ENCODE measurements around the gene CCDC50.
A peak's percentile ranks its signal among the peaks of the same experiment; 100 is the strongest.

CCDC50 gene

DNA sequence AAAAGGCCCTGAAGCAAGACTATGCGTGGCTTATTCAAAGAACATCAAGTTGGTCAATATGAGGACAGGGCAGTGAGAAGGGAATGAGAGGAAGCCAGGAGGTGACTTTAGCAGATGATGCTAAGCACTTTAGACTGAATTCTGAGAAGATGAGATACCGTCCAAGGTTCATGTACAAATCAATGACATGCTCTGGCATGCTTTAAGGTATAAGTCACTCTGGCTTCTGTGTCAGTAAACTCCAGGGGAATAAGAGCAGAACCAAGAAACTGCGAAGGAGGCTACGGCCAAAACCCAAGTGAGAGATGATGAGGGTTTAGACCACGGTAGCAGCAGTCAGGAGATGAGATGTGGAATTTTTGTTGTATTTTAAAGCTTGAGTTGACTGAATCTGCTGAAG lies 8.9 kb upstream of the CCDC50 start:
- no peak for DNase-seq

GRCh38 chr3:191321019-191321767 lies 8.0 kb upstream of the CCDC50 start:
- no peak for DNase-seq

- DNase-seq: no peak
These were observed 4.3 kb upstream of the CCDC50 start for GRCh38 chr3:191324936-191325335.

DNA sequence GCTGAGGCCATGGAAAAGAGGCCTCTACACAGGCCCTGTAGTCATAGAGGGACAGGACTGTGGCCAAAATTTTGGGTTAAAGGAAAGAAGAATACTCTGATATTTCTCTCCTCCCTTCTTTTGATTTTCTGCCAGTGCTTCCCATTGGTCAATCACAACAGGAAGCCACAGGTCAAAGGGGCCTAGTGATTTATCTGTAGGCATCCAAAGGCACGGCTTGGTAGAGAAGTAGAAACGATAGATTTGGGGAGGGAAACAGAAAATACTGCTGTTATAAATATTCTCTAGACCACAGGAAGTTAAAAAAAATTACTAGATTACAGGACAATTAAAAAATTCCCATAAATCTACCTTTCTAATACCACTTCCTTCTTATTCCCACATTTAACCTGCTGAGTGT lies 1.7 kb upstream of the CCDC50 start:
- no peak for DNase-seq

- no peak for DNase-seq
These were observed 722 bp upstream of the CCDC50 start for GRCh38 chr3:191328383-191328961.

DNA sequence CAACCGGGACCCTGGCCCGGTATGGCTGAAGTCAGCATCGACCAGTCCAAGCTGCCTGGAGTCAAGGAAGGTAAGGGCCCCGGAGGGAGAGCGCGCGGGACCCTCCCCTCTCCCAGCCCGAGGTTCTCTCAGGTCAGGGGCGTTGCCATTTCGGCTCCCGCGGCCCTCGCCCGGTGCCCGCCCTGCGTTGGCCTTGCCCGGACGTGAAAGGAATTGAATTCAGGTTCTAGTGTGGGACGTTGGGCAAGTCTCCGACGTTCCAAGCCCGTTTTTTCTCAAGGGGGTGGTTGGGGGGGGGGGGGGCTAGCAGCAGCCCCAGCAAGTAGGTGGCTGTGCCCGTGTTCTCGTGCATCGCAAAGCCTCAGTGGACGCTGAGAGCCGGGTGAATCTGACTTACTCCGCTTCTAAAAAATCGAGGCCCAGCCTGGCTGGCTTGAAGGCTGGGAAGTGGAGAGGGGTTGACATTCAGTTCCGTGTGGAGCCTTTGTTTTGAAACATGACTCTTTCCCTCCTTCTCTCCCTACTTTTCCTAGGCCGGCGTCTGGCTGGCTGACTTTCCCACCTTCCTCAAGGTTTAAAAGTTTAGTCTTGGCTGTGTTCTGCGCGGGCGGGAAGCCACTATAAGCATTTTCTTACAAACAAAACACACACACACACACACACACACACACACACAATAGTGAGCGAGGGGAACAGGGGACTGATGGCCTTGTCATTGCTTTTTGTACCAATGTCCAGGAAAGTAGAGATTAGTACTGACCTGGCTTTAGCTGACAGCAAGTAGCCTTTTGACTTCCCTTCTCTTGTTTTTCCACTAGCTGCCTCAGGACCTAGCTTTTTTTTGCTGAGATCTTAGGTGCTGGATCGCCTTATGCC lies 698 bp downstream of the CCDC50 start, which contains the start of gene UTS2B:
UTS2B (minus strand) TSS at position 873 of the 876 bp plus-strand sequence. CDS start 48,337 bp downstream, outside the sequence.
- peak; percentile 6 for DNase-seq

GRCh38 chr3:191330530-191331048 lies 1.4 kb downstream of the CCDC50 start:
- DNase-seq: no peak

DNA sequence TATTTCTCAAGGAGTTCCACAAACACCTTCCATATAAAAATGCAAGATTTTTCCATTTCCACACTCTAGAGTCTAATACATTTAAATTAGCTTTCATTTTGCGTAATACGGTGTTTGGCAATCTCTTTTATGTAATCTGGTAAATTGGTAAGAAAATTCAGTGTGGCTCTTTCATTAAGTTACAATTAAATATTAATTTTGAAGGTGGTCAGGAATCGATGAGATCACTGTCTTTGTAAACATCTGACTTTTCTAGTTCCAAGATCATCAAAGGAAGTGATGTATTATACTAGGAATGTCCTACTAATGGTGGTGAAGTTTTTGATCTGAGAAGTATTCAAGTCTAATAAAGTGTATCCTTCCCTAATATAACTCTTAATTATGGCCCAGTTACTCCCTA lies 2.2 kb downstream of the CCDC50 start:
- no peak for DNase-seq

- DNase-seq: no peak
These were observed 4.2 kb downstream of the CCDC50 start for GRCh38 chr3:191333298-191333880.

DNA sequence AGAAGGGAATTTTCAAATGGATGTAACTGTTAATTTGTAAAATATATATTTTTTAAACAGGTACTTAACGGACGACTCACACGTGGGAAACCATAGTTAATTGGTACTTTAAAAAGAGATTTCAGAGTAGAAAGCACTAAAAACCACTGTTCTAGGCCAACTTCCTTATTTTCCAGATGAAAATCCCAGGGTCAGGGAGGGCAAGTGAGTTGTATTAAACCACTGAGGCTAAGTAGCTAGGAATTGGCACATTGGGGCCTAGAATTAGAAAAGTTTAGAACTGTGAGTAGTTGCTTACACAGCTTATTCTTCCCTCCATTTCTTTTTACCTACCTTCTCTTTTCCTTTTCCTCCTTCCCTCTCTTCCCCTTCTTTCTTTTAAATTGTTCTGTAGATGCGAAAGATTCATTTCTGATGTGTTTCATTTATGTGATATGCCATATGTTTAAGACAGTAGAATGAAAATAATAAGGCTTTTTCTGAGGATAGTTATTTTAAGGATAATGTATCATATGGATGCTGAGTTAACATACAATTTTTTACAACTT lies 5.2 kb downstream of the CCDC50 start:
- no peak for DNase-seq

GRCh38 chr3:191336833-191337232 lies 7.6 kb downstream of the CCDC50 start:
- no peak for DNase-seq

- no peak for DNase-seq
These were observed 8.9 kb downstream of the CCDC50 start for GRCh38 chr3:191338177-191338488.

- DNase-seq: no peak
These were observed 10.2 kb downstream of the CCDC50 start for GRCh38 chr3:191339316-191339917.

DNA sequence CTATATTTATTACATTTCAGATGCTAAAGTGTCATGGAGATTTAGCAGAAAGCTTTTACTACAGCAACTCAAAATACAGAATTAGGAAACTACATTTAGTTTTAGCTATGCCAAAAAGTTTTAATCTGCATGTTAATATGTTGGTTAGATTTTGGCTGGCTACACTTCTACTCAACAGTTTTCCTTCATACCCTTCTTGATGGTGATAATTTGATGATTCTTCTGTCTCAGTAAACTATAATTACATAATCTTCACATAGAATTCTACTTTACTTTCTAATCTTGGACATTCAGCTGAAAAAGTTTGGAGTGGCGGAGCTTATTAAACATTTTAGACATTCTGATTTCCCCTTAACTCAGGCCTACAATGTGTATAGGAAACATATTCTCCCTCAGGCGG lies 11.2 kb downstream of the CCDC50 start:
- DNase-seq: no peak

- no peak for DNase-seq
These were observed 11.8 kb downstream of the CCDC50 start for GRCh38 chr3:191340966-191341365.

DNA sequence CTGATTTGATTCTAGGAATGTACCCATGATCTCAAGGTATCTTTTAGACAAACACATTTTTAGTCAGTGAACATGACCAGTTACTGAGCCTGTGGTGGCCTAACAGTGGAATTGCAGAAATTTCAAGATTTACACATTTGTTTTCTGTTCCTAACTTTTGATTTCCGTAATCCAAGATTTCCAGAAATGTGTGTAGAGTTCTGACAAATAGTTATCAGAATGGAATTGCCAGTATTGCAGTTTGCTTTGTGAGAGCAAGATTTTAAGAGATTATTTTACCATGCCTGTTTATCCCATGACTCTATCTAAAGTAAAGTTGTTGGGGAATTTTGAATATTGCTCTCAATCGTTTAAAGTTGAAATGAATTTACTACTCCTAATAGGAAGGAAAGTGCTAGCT lies 12.8 kb downstream of the CCDC50 start:
- DNase-seq: no peak

DNA sequence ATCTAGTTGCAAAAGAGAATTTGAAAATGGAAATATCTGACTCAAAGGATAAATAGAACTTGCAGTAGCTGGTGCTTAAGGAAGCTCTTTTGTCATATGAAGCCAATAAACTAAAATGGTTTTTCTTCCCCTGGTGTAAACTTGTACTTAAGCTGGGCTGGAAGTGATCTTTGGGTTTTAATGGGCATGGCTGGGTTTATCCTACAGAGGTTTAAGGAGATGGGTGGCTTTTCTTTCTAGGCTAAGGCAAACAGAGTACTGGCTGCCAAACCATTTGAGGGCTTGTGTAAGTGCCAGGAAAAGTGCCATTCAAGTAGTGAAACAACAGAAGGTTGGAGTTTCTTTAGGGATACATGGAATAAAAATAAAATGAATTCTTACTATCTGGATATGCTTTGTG lies 13.2 kb downstream of the CCDC50 start:
- no peak for DNase-seq

DNA sequence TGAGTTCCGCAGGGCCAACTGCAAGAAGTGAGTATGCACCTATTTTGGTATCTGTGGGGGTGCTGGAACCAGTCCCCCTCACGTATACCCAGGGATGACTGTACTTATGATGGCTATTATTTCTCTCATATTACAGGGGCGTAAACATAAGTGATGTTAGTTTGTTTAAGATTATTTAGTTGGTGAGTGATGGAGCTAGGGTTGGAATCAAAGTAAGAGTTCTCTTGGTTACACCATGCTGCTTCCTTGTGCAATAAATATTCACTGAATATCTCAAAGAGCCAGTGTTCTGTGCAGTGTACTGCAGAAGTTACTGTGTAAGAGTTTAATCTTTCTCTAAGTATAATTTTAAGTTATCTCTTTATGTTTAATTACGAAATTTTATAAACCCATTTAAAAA lies 13.9 kb downstream of the CCDC50 start:
- no peak for DNase-seq

DNA sequence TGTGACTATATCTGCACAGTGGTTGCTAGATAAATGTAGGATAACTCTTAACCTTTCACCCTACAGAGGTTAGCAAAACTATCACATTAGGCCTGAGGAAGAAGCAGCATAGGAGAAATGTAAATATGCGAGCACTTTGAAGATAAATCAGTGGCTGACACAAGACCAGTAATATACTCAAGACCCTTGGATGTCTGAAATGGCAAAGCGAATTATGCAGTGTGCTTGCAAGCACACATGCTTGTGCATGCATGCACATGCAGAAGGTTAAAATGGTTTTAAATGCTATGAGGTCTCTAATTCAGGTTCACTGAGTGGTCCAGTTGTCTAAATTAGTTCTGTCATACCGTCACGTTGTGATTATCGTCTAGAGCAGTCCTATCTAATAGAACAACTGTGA lies 14.7 kb downstream of the CCDC50 start:
- DNase-seq: no peak

DNA sequence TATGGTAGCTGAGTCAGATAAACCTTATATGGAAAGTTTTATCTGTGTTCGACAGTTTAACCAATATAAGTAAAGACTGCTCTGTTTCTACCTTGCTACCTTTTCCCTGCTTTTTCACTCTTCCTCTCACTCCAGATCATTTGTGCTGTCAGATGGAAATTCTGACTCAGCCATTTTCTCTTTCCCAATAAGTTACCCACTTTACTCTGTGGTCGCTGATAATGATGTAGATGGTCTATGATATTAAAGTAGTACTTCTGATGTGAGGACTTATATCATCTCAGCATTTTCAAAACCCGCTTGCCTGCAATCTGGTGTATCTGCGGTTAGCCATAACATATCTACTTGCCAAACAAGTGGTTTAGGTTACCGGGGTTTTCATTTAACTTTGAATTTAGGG lies 16.1 kb downstream of the CCDC50 start:
- DNase-seq: no peak

DNA sequence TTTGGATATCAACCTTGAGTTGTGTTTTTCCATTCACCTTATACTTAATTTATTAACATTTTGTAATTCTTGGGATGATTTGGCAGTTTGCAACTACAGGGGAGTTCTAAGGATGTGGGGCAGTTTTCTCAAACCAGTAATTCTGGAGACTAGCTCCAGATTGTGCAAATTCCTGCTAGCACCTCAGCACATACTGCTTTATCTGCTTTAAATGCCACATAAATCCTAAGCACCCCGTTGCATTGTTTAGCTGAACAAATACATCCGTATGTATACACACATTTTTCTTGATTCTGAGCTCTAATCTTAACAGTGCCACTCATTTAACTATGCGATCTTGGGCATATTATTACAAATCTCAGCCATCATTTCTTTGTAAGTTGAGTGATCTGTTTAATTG lies 18.0 kb downstream of the CCDC50 start:
- DNase-seq: no peak

DNA sequence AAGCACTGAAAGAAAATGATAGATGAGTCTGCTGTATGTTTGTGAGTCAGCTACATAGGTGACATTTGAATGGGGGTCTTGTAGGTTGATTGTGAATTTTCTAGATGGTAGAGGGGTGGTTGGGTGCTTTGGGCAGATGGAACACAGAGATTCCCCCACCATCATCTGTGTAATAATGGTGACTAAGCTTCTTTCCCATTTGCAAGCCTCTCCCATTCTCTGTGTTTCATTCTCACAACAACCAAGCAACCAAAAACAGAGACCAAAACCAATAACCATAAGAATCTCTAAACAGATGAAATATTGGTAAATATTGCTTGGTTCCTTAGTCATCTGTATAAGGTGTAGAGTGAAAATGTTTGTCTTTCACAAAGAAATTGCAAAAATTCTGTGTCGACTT lies 18.9 kb downstream of the CCDC50 start:
- no peak for DNase-seq

Measured in CD4-positive, alpha-beta T cell treated with Interleukin-17A for 1 hour (primary cell).